Prostate gland (tissue), 2 donors: ENCODE results near the gene NASP. TPM values are rescaled to one million over a fixed set of nuclear protein-coding genes. Genes with fewer than 3 reads are reported as not detected.
"Not testable (repeated sequence)": the region's sequence is repeated elsewhere in the genome, so short reads cannot be mapped to it uniquely, and the experiment has no call there.

Experiments used
- DNase-seq: peaks from one replicate; pipeline ENCODE4 v3.0.0-alpha.2; 2019; ENCODE audit warnings: low spot score
- H3K27ac ChIP-seq, 2 donors: fragments of 200-600 bp; sonication (generic); 2 replicates each; pipeline ENCODE4 v1.5.1; 2017 to 2019
- H3K27me3 ChIP-seq: fragments of 200-600 bp; sonication (generic); replicated peaks from 2 replicates; pipeline ENCODE4 v1.5.1; 2019; ENCODE audit not compliant: insufficient read depth
- H3K36me3 ChIP-seq, 2 donors: fragments of 200-600 bp; sonication (generic); 1 replicate in 1 of 2; 2 replicates in 1 of 2; pipeline versions ENCODE4 v1.5.1 to v1.8.1; 2017 to 2019
- H3K4me1 ChIP-seq: fragments of 200-600 bp; sonication (generic); replicated peaks from 2 replicates; pipeline ENCODE4 v1.5.1; 2019
- H3K4me3 ChIP-seq, 2 donors: fragments of 200-600 bp; sonication (generic); 2 replicates each; pipeline ENCODE4 v1.5.1; 2017 to 2019
- H3K9me3 ChIP-seq: fragments of 200-600 bp; sonication (generic); 2 replicates; pipeline ENCODE4 v1.5.1; 2017
- CTCF ChIP-seq, 4 experiments: fragments of 200-600 bp in 2 of 4; fragments of 450-650 bp in 2 of 4; sonication (generic) in 2 of 4; IDR thresholded peaks; 1 replicate in 3 of 4; 2 replicates in 1 of 4; pipeline ENCODE4 v1.5.1; 2016 to 2019; ENCODE audit warnings: antibody characterized with exemption in 4 of 4, mild to moderate bottlenecking in 2 of 4, moderate library complexity in 2 of 4
- POLR2A ChIP-seq: fragments of 450-650 bp; IDR thresholded peaks from one replicate; pipeline ENCODE4 v1.6.1; 2016; ENCODE audit warnings: antibody characterized with exemption, mild to moderate bottlenecking
- POLR2AphosphoS5 ChIP-seq: sonication (generic); formaldehyde crosslinking; IDR thresholded peaks from one replicate; pipeline ENCODE4 v1.6.1; 2017; ENCODE audit warnings: antibody characterized with exemption
- whole genome bisulfite sequencing: methylation state at CpG from one replicate; pipeline ENCODE4 v1.1.5; 2018; 5-methylcytosine and 5-hydroxymethylcytosine counted together
- intact Hi-C: fragments of 100-400 bp; cut with DNase I; formaldehyde crosslinking; loops from one replicate; pipeline ENCODE4 v1.14.2; 2022
- total RNA-seq, 2 donors: library from RNA; depleted of rRNA; stranded (reverse); fragments of >200 nt; gene quantifications; one replicate each; pipeline ENCODE4 v1.1.0, GENCODE V29; 2016

Gene NASP
- total RNA-seq, 2 donors from 2014 or later: 66.5 to 115 TPM

GRCh38 chr1:45585110-45585426, 1.2 kb downstream of the NASP start:
- Histone ChIP-seq H3K36me3 (no peaks in the 10 kb centered on the region), H3K27ac (peak overlapping the region; percentile 94 to 95), H3K4me1 (peaks cover 10% of the 10 kb centered on the region), H3K27me3 (no peaks in the 10 kb centered on the region), H3K9me3 (no peaks in the 10 kb centered on the region), H3K4me3 (peak overlapping the region; percentile 93 to 99)
- 2% methylated on average over 5 of the region's 5 CpGs for WGBS
- DNase-seq: no peak
- intact Hi-C loops: no loop called here
- TF ChIP-seq CTCF (IDR thresholded peaks at IDR 0.05) (peak in 1 of 4 experiments; percentile 5), POLR2A (no peak)

GRCh38 chr1:45585496-45586075, 1.7 kb downstream of the NASP start:
- no peak for DNase-seq
- TF ChIP-seq POLR2AphosphoS5: no peak
- no peak for TF ChIP-seq CTCF (IDR thresholded peaks at IDR 0.05)
- no peak for TF ChIP-seq POLR2A
- intact Hi-C loops: no loop called here
- Histone ChIP-seq H3K4me3 (peak overlapping the region; percentile 93 to 99), H3K27ac (peak overlapping the region; percentile 94 to 95), H3K4me1 (peaks cover 10% of the 10 kb centered on the region), H3K9me3 (no peaks in the 10 kb centered on the region), H3K36me3 (no peaks in the 10 kb centered on the region), H3K27me3 (no peaks in the 10 kb centered on the region)
- 23% methylated on average over 7 of the region's 7 CpGs for WGBS

GRCh38 chr1:45586769-45587168, 2.9 kb downstream of the NASP start:
- H3K4me1 ChIP-seq: peaks cover 10% of the 10 kb centered on the region
- H3K9me3 ChIP-seq: no peaks in the 10 kb centered on the region
- H3K27ac ChIP-seq: no peak overlapping the region
- 70% methylated on average over 4 of the region's 4 CpGs for WGBS
- H3K36me3 ChIP-seq: no peaks in the 10 kb centered on the region
- H3K27me3 ChIP-seq: no peaks in the 10 kb centered on the region
- TF ChIP-seq POLR2AphosphoS5 (no peak), CTCF (IDR thresholded peaks at IDR 0.05) (no peak), POLR2A (no peak)
- DNase-seq: no peak
- intact Hi-C loops: no loop called here
- no peak overlapping the region for H3K4me3 ChIP-seq

GRCh38 chr1:45589861-45590260, 6.0 kb downstream of the NASP start:
- H3K4me1 ChIP-seq: peaks cover 10% of the 10 kb centered on the region
- no peak for TF ChIP-seq POLR2AphosphoS5
- no peak for TF ChIP-seq POLR2A
- TF ChIP-seq CTCF (IDR thresholded peaks at IDR 0.05): no peak
- WGBS: 36% methylated on average over 1 of the region's 1 CpG
- no peaks in the 10 kb centered on the region for H3K9me3 ChIP-seq
- intact Hi-C loops: no loop called here
- H3K4me3 ChIP-seq: no peak overlapping the region
- H3K36me3 ChIP-seq: no peaks in the 10 kb centered on the region
- H3K27ac ChIP-seq: no peak overlapping the region
- DNase-seq: no peak
- H3K27me3 ChIP-seq: no peaks in the 10 kb centered on the region

- no peak for DNase-seq
- TF ChIP-seq CTCF (IDR thresholded peaks at IDR 0.05): no peak
- no peak for TF ChIP-seq POLR2A
- TF ChIP-seq POLR2AphosphoS5: no peak
- Histone ChIP-seq H3K4me1 (no peaks in the 10 kb centered on the region), H3K9me3 (no peaks in the 10 kb centered on the region), H3K27me3 (no peaks in the 10 kb centered on the region), H3K4me3 (no peak overlapping the region), H3K36me3 (no peaks in the 10 kb centered on the region), H3K27ac (no peak overlapping the region)
- intact Hi-C loops: no loop called here
- 87% methylated on average over 4 of the region's 4 CpGs for WGBS
Observed at GRCh38 chr1:45594412-45594811, 10.6 kb downstream of the NASP start.

GRCh38 chr1:45596765-45597164, 12.9 kb downstream of the NASP start:
- intact Hi-C loops, H3K4me1 ChIP-seq, H3K4me3 ChIP-seq, H3K27me3 ChIP-seq, H3K36me3 ChIP-seq, H3K27ac ChIP-seq, DNase-seq, H3K9me3 ChIP-seq: not testable (repeated sequence)
- 97% methylated on average over 8 of the region's 8 CpGs for WGBS
